Measurements from ENCODE around the gene INPP5D. TPM values are rescaled to one million over a fixed set of nuclear protein-coding genes. Genes with fewer than 3 reads are reported as not detected.
A peak's percentile ranks its signal among the peaks of the same experiment; 100 is the strongest.

INPP5D gene
- polyA plus RNA-seq, 3 donors, result 30.6 to 90.2 (median 54.8) TPM

DNA sequence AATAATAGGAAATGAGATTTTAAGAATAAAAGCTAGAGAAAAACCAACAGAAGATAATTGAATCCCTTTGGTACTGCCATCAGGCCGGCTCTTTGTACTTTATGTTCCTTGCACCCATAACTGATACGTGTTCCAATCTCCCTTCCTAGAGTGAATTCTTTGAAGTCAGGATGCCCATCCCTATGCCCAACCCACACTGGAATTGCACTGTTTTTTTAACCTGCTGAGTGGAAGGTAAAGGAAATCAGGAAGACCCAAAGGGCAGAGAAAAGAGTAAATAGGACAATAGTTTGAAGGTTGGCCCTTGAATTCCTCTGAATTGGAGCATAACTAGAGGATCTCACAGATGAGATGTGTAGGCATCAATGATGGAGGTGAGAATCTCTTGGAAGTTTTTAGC, 187.0 kb downstream of the INPP5D start:
- H3K4me3 Mint-ChIP-seq, result no peak overlapping the region
- H3K27ac Mint-ChIP-seq, result peak overlapping the region in 5 of 7 donors; percentile 55 to 92 (median 72)
- intact Hi-C loops (cut with micrococcal nuclease), result loop anchor here in 1 of 2 donors (10.0 kb wide), 1 partner anchor 152 kb away; no protein-coding TSS in a partner anchor
- Histone ChIP-seq H3K27ac (ENCODE audit: low read depth in 1 of 2, low read length in 2 of 2) (peak overlapping the region in 1 of 2 donors; percentile 74), H2AFZ (ENCODE audit: insufficient read depth, low read depth, low read length, poor library complexity, severe bottlenecking) (no peak overlapping the region), H3K36me3 (replicated peaks in 1 of 2; ENCODE audit: control insufficient read depth in 1 of 2, insufficient read depth in 2 of 2, low read length in 2 of 2) (no peaks in the 10 kb centered on the region), H3K9ac (ENCODE audit: insufficient read depth, low read length, poor library complexity, severe bottlenecking) (no peak overlapping the region), H3K79me2 (ENCODE audit: insufficient read depth, low read length) (peaks cover 7% of the 10 kb centered on the region), H3K9me3 (replicated peaks in 1 of 2; ENCODE audit: control insufficient read depth in 1 of 2, insufficient read depth in 1 of 2, low read length in 2 of 2) (no peaks in the 10 kb centered on the region), H3K4me3 (replicated peaks in 1 of 3; ENCODE audit: low read depth in 2 of 3, low read length in 3 of 3) (no peak overlapping the region), H3K27me3 (ENCODE audit: control insufficient read depth in 2 of 2, insufficient read depth in 2 of 2, low read length in 2 of 2) (no peaks in the 10 kb centered on the region), H3K4me2 (replicated peaks; ENCODE audit: extremely low read depth, low read length, poor library complexity, severe bottlenecking) (no peak overlapping the region), H4K20me1 (ENCODE audit: insufficient read depth, low read length) (no peaks in the 10 kb centered on the region), H3K4me1 (ENCODE audit: control insufficient read depth in 1 of 2, insufficient read depth in 2 of 2, low read length in 2 of 2) (peaks cover 69% of the 10 kb centered on the region in 2 donors)
- no peaks in the 10 kb centered on the region for H3K9me3 Mint-ChIP-seq
- no CpG with 5 or more reads among the region's 2 CpGs for WGBS (ENCODE audit: insufficient coverage)
- peaks cover 65% of the 10 kb centered on the region for H3K4me1 Mint-ChIP-seq
- H3K27me3 Mint-ChIP-seq (ENCODE audit: low read depth in 3 of 3), result no peaks in the 10 kb centered on the region
- TF ChIP-seq, protein P1, sequence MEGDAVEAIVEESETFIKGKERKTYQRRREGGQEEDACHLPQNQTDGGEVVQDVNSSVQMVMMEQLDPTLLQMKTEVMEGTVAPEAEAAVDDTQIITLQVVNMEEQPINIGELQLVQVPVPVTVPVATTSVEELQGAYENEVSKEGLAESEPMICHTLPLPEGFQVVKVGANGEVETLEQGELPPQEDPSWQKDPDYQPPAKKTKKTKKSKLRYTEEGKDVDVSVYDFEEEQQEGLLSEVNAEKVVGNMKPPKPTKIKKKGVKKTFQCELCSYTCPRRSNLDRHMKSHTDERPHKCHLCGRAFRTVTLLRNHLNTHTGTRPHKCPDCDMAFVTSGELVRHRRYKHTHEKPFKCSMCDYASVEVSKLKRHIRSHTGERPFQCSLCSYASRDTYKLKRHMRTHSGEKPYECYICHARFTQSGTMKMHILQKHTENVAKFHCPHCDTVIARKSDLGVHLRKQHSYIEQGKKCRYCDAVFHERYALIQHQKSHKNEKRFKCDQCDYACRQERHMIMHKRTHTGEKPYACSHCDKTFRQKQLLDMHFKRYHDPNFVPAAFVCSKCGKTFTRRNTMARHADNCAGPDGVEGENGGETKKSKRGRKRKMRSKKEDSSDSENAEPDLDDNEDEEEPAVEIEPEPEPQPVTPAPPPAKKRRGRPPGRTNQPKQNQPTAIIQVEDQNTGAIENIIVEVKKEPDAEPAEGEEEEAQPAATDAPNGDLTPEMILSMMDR (IDR thresholded peaks at IDR 0.05), result no peak
- DNase-seq, result no peak
- no peaks in the 10 kb centered on the region for H3K36me3 Mint-ChIP-seq

DNA sequence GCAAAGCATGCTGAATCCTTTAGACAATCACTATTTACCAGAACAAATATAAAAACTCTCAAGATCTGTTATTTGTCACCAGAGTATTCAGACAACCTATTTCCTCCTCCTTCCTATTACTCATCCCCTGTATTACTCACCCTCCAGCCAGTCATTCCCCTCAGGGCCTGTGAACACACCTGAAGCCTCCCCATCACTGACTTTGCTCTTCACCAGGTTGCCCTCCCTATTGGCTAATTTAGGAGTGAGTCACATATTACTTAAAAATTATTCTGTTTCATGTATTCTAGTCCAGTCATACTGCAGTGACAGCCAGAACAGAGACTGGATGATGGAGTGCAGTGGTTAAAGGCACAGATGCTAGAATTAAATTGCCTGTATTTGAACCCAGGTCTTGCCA, 187.6 kb downstream of the INPP5D start:
- H3K36me3 ChIP-seq (replicated peaks in 1 of 2; ENCODE audit: control insufficient read depth in 1 of 2, insufficient read depth in 2 of 2, low read length in 2 of 2), result no peaks in the 10 kb centered on the region
- H2AFZ ChIP-seq (ENCODE audit: insufficient read depth, low read depth, low read length, poor library complexity, severe bottlenecking), result no peak overlapping the region
- H3K27me3 ChIP-seq (ENCODE audit: control insufficient read depth in 2 of 2, insufficient read depth in 2 of 2, low read length in 2 of 2), result no peaks in the 10 kb centered on the region
- TF ChIP-seq, protein P1 (IDR thresholded peaks at IDR 0.05), result no peak
- peak overlapping the region in 1 of 2 donors; percentile 74 for H3K27ac ChIP-seq (ENCODE audit: low read depth in 1 of 2, low read length in 2 of 2)
- H3K36me3 Mint-ChIP-seq, result no peaks in the 10 kb centered on the region
- peaks cover 67% of the 10 kb centered on the region for H3K4me1 Mint-ChIP-seq
- intact Hi-C loops (cut with micrococcal nuclease), result loop anchor here in 1 of 2 donors (10.0 kb wide), 1 partner anchor 153 kb away; no protein-coding TSS in a partner anchor
- no peak overlapping the region for H3K4me3 ChIP-seq (replicated peaks in 1 of 3; ENCODE audit: low read depth in 2 of 3, low read length in 3 of 3)
- no peak overlapping the region for H3K4me3 Mint-ChIP-seq
- peaks cover 13% of the 10 kb centered on the region for H3K79me2 ChIP-seq (ENCODE audit: insufficient read depth, low read length)
- no peaks in the 10 kb centered on the region for H3K9me3 Mint-ChIP-seq
- peaks cover 71 to 72% of the 10 kb centered on the region in 2 donors for H3K4me1 ChIP-seq (ENCODE audit: control insufficient read depth in 1 of 2, insufficient read depth in 2 of 2, low read length in 2 of 2)
- peak; percentile 73 to 91 (median 82) for DNase-seq
- H3K27me3 Mint-ChIP-seq (ENCODE audit: low read depth in 3 of 3), result no peaks in the 10 kb centered on the region
- H3K9ac ChIP-seq (ENCODE audit: insufficient read depth, low read length, poor library complexity, severe bottlenecking), result no peak overlapping the region
- H3K9me3 ChIP-seq (replicated peaks in 1 of 2; ENCODE audit: control insufficient read depth in 1 of 2, insufficient read depth in 1 of 2, low read length in 2 of 2), result no peaks in the 10 kb centered on the region
- H3K27ac Mint-ChIP-seq, result peak overlapping the region; percentile 1 to 92 (median 61)
- no peak overlapping the region for H3K4me2 ChIP-seq (replicated peaks; ENCODE audit: extremely low read depth, low read length, poor library complexity, severe bottlenecking)
- H4K20me1 ChIP-seq (ENCODE audit: insufficient read depth, low read length), result no peaks in the 10 kb centered on the region

Data from CD14-positive monocyte (primary cell).